ENCODE results near the gene CLSTN2.

DNA sequence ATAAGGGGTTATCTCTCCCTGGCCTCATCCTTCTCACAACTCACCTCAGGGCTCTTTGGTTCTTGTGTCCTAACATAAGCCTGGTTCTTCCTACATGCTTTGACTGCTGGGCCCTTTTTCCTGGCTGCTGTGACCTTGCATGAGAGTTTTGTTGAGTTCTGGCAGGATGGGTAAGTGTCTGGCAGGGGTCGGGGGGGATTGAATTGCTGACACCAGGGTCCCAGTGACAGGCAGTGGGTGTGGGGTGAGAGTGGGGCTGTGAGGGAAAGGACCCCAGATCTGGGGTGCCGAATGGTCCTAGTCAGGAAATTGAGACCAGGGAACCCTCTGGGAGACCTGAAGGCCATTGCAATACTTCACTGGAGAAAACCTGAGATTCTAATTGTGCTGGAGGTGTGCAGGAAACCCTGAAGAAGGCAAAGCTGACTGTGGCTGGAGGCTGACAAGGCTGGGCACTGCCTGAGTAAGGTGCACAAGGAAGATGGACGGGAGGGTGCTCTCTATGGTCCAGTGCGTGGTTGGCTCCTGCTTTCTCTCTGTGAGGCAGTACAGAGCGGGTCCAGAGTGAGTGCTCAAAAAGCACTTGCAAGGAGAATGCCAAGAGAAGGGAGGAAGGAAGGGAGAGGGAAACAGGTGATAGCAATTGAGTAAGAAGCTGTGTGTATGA, 76.8 kb downstream of the CLSTN2 start:
- no peak for TF ChIP-seq ZNF33B (CRISPR knock-in tag; IDR thresholded peaks at IDR 0.05)
- no peak for TF ChIP-seq NFE2 (CRISPR knock-in tag; IDR thresholded peaks at IDR 0.05)
- TF ChIP-seq, protein P1, sequence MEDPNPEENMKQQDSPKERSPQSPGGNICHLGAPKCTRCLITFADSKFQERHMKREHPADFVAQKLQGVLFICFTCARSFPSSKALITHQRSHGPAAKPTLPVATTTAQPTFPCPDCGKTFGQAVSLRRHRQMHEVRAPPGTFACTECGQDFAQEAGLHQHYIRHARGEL (CRISPR knock-in tag; IDR thresholded peaks at IDR 0.05) = no peak
- TF ChIP-seq POLR2A (IDR thresholded peaks at IDR 0.05; ENCODE audit: insufficient read depth in 1 of 2, low read depth in 2 of 2, low read length in 2 of 2) = no peak
- no peak for TF ChIP-seq SP4 (CRISPR knock-in tag; IDR thresholded peaks at IDR 0.05)
